ENCODE measurements around the gene MT1A. TPM values are rescaled to one million over a fixed set of nuclear protein-coding genes. Genes with fewer than 3 reads are reported as not detected.

Gene MT1A
- polyA plus RNA-seq, 1 donor from 2014 or later: not detected

GRCh38 chr16:56615353-56615752, 23.1 kb upstream of the MT1A start:
- H3K4me2 ChIP-seq (ENCODE audit: low read length): no peak overlapping the region

GRCh38 chr16:56616608-56617211, 21.8 kb upstream of the MT1A start:
- H3K27me3 ChIP-seq (ENCODE audit: insufficient read depth, low read depth, low read length): peaks cover 65% of the 10 kb centered on the region
- H3K9me2 ChIP-seq (ENCODE audit: insufficient read depth, low read length): no peaks in the 10 kb centered on the region
- H4K20me1 ChIP-seq (ENCODE audit: insufficient read depth): no peaks in the 10 kb centered on the region
- no peak overlapping the region for H3K9ac ChIP-seq (ENCODE audit: low read length)
- H3K9me3 ChIP-seq (ENCODE audit: low read length): no peaks in the 10 kb centered on the region
- H3K36me3 ChIP-seq (ENCODE audit: insufficient read depth, low read length): no peaks in the 10 kb centered on the region
- no peak overlapping the region for H3K4me2 ChIP-seq (ENCODE audit: low read length)
- no peaks in the 10 kb centered on the region for H3F3A ChIP-seq (ENCODE audit: insufficient read depth, low read length, poor library complexity, severe bottlenecking)
- H3K27ac ChIP-seq (ENCODE audit: low read length): no peak overlapping the region
- H3K4me3 ChIP-seq (ENCODE audit: low read length): peak overlapping the region; percentile 57
- H3K79me2 ChIP-seq (replicated peaks; ENCODE audit: insufficient read depth, low read length): no peaks in the 10 kb centered on the region
- no peak overlapping the region for H2AFZ ChIP-seq (ENCODE audit: low read depth, low read length)
- TF ChIP-seq RAD21 (conservative IDR thresholded peaks at IDR 0.05): no peak
- TF ChIP-seq POLR2AphosphoS5 (IDR thresholded peaks at IDR 0.05): no peak
- no peak for TF ChIP-seq MXI1 (conservative IDR thresholded peaks at IDR 0.05; ENCODE audit: poor library complexity, severe bottlenecking)
- no peak for TF ChIP-seq EZH2 (IDR thresholded peaks at IDR 0.05; ENCODE audit: borderline replicate concordance, insufficient read depth, low read length, poor library complexity, severe bottlenecking)
- TF ChIP-seq TAF1 (IDR thresholded peaks at IDR 0.05; ENCODE audit: low read depth): no peak
- TF ChIP-seq SMC3 (conservative IDR thresholded peaks at IDR 0.05; ENCODE audit: poor library complexity): no peak
- no peak for TF ChIP-seq REST (IDR thresholded peaks at IDR 0.05; ENCODE audit: borderline replicate concordance)

More at GRCh38 chr16:56615353-56615752, 23.1 kb upstream of the MT1A start:
- Histone ChIP-seq H2AFZ (ENCODE audit: low read depth, low read length) (no peak overlapping the region), H3K9ac (ENCODE audit: low read length) (no peak overlapping the region), H3K9me2 (ENCODE audit: insufficient read depth, low read length) (no peaks in the 10 kb centered on the region), H3K4me3 (ENCODE audit: low read length) (no peak overlapping the region), H3K9me3 (ENCODE audit: low read length) (no peaks in the 10 kb centered on the region), H3K27ac (ENCODE audit: low read length) (no peak overlapping the region), H3K27me3 (ENCODE audit: insufficient read depth, low read depth, low read length) (peaks cover 77% of the 10 kb centered on the region), H3F3A (ENCODE audit: insufficient read depth, low read length, poor library complexity, severe bottlenecking) (no peaks in the 10 kb centered on the region), H3K36me3 (ENCODE audit: insufficient read depth, low read length) (no peaks in the 10 kb centered on the region), H3K79me2 (replicated peaks; ENCODE audit: insufficient read depth, low read length) (no peaks in the 10 kb centered on the region), H4K20me1 (ENCODE audit: insufficient read depth) (no peaks in the 10 kb centered on the region)
- TF ChIP-seq POLR2AphosphoS5 (IDR thresholded peaks at IDR 0.05): no peak
- no peak for TF ChIP-seq CTCF (IDR thresholded peaks at IDR 0.05; ENCODE audit: poor library complexity, severe bottlenecking)
- TF ChIP-seq EP300 (conservative IDR thresholded peaks at IDR 0.05; ENCODE audit: poor library complexity, severe bottlenecking): no peak
- TF ChIP-seq TAF1 (IDR thresholded peaks at IDR 0.05; ENCODE audit: low read depth): no peak
- no peak for TF ChIP-seq RAD21 (conservative IDR thresholded peaks at IDR 0.05)
- TF ChIP-seq MXI1 (conservative IDR thresholded peaks at IDR 0.05; ENCODE audit: poor library complexity, severe bottlenecking): no peak
- no peak for TF ChIP-seq REST (IDR thresholded peaks at IDR 0.05; ENCODE audit: borderline replicate concordance)
- TF ChIP-seq EZH2 (IDR thresholded peaks at IDR 0.05; ENCODE audit: borderline replicate concordance, insufficient read depth, low read length, poor library complexity, severe bottlenecking): no peak
- no peak for TF ChIP-seq SMC3 (conservative IDR thresholded peaks at IDR 0.05; ENCODE audit: poor library complexity)
